Mucosa of stomach (tissue), 1 donor: ENCODE results near the gene FFAR1.

Experiments used
- H3K27me3 ChIP-seq: one replicate; pipeline ENCODE4 v1.7.0; 2013; ENCODE audit warnings: mild to moderate bottlenecking, low read length; ENCODE audit not compliant: control insufficient read depth, insufficient read depth
- H3K36me3 ChIP-seq: one replicate; pipeline ENCODE4 v1.7.0; 2013; ENCODE audit warnings: low read length; ENCODE audit not compliant: control insufficient read depth, insufficient read depth
- H3K4me1 ChIP-seq: one replicate; pipeline ENCODE4 v1.7.0; 2013; ENCODE audit warnings: mild to moderate bottlenecking, low read length; ENCODE audit not compliant: control insufficient read depth, insufficient read depth
- H3K4me3 ChIP-seq: one replicate; pipeline ENCODE4 v1.7.0; 2013; ENCODE audit warnings: low read length
- H3K9ac ChIP-seq: one replicate; pipeline ENCODE4 v1.7.0; 2013; ENCODE audit warnings: mild to moderate bottlenecking, low read length, moderate library complexity
- H3K9me3 ChIP-seq: one replicate; pipeline ENCODE4 v1.7.0; 2013; ENCODE audit warnings: mild to moderate bottlenecking, low read length, moderate library complexity; ENCODE audit not compliant: control insufficient read depth
- donor health status: Pancreatic carcinoma.

FFAR1 gene

DNA sequence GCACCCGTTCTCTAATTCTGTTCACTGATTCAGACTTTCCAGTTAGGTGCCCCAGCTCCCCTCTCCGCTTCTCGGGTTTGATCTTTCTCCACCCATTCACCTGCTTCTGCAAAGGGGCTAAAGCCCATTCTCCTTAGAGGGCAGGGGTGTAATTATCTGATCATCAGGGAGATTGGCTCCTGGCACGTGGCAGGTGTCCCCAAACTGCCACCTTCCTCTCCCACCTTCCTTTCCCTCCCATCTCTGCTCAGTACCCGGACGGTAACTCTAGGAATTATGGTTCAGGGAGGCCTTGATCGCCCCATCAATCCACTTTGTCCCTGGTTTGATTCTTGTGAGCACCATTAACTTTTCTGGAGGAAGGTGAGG lies 212 bp downstream of the FFAR1 start:
- Histone ChIP-seq H3K9me3 (no peaks in the 10 kb centered on the region), H3K9ac (no peak overlapping the region), H3K27me3 (peaks cover 10% of the 10 kb centered on the region), H3K4me3 (no peak overlapping the region), H3K36me3 (no peaks in the 10 kb centered on the region), H3K4me1 (no peaks in the 10 kb centered on the region)

DNA sequence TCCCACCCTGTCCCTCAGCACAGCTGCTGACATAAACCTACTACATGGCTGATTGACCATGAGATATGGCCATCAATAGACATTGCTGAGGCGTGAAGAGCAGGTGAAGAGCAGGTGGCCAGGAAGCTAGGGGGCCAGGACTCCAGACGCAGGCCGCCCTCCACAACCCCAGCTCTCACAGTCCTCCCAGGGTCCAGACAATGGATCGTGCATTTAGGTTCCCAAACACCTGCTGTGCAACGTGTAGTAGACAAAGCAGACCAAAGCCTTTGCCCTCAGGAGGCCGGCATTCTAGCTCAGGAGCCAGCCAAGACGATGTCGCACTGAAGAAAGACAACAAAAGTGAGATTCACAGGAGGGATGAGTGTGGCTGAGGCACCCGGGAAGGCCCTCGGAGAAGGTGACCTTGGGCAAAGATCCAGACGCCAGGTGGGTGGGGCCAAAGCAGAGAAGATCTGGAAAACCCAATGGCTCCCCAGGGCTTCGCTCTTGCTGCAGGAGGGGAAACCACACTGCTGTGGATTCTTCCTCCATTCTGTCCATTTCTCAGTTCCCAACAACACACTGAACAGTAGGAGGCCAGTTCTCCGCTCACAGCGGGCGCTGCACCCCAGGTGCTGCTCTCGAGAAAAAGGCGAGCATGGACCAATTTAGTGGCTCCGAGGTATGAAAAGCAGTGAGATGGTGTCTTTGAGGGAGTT lies 1.4 kb downstream of the FFAR1 start:
- Histone ChIP-seq H3K9me3 (no peaks in the 10 kb centered on the region), H3K4me3 (no peak overlapping the region), H3K36me3 (no peaks in the 10 kb centered on the region), H3K4me1 (no peaks in the 10 kb centered on the region), H3K9ac (no peak overlapping the region), H3K27me3 (peaks cover 8% of the 10 kb centered on the region)

GRCh38 chr19:35349614-35350521 lies 2.2 kb downstream of the FFAR1 start:
- H3K4me3 ChIP-seq, result no peak overlapping the region
- H3K4me1 ChIP-seq, result no peaks in the 10 kb centered on the region
- H3K9ac ChIP-seq, result no peak overlapping the region
- H3K9me3 ChIP-seq, result no peaks in the 10 kb centered on the region
- H3K27me3 ChIP-seq, result peaks cover 3% of the 10 kb centered on the region
- no peaks in the 10 kb centered on the region for H3K36me3 ChIP-seq

GRCh38 chr19:35350591-35350990 lies 2.9 kb downstream of the FFAR1 start:
- peaks cover 3% of the 10 kb centered on the region for H3K27me3 ChIP-seq
- no peak overlapping the region for H3K4me3 ChIP-seq
- H3K36me3 ChIP-seq, result no peaks in the 10 kb centered on the region
- H3K4me1 ChIP-seq, result no peaks in the 10 kb centered on the region
- no peak overlapping the region for H3K9ac ChIP-seq
- H3K9me3 ChIP-seq, result no peaks in the 10 kb centered on the region

GRCh38 chr19:35351411-35352176 lies 3.9 kb downstream of the FFAR1 start:
- no peaks in the 10 kb centered on the region for H3K4me1 ChIP-seq
- H3K9me3 ChIP-seq, result no peaks in the 10 kb centered on the region
- H3K4me3 ChIP-seq, result no peak overlapping the region
- H3K9ac ChIP-seq, result no peak overlapping the region
- no peaks in the 10 kb centered on the region for H3K27me3 ChIP-seq
- H3K36me3 ChIP-seq, result no peaks in the 10 kb centered on the region

DNA sequence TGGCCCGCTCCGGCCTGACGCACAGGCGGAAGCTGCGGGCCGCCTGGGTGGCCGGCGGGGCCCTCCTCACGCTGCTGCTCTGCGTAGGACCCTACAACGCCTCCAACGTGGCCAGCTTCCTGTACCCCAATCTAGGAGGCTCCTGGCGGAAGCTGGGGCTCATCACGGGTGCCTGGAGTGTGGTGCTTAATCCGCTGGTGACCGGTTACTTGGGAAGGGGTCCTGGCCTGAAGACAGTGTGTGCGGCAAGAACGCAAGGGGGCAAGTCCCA lies 4.4 kb downstream of the FFAR1 start:
- no peaks in the 10 kb centered on the region for H3K4me1 ChIP-seq
- no peaks in the 10 kb centered on the region for H3K9me3 ChIP-seq
- H3K4me3 ChIP-seq, result no peak overlapping the region
- no peaks in the 10 kb centered on the region for H3K27me3 ChIP-seq
- H3K36me3 ChIP-seq, result no peaks in the 10 kb centered on the region
- no peak overlapping the region for H3K9ac ChIP-seq

DNA sequence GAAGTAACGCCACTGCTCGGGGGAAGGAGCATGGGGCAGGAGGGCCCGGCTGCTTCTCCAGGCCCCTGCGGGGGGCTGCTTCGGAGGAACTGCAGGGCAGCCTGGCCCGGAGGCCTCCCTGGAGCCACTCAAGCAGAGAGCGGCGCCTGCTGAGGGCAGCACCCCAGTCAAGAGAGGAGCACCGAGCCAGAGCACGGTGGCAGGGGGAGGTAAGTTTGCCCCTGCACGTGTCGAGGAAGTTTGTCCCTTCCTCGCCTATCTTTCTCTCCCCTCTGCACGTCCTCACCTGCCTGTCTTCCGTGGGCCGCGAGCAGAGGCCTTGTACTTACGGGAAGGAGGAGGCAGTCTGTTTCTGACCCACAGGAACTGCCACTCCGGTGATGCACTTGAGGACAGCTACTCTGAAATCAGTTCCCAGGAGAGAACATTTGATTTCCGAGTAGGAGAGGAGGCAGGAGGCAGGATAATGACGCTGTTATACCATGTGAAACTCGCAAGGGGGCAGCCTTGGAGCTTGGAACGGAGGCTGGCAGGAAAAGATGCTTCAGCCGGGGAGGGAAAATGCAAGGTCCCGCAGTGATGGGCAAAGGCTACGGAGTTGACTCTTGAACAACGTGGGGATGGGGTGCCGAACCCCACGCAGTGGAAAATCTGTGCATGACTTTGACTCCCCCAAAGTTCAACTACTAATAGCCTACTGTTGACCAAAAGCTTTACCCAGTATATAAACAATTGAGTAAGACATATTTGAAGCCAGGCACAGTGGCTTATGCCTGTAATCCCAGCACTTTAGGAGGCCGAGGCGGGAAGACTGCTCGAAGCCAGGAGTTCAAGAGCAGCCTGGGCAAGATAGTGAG lies 5.0 kb downstream of the FFAR1 start:
- Histone ChIP-seq H3K9ac (no peak overlapping the region), H3K4me1 (peaks cover 5% of the 10 kb centered on the region), H3K27me3 (no peaks in the 10 kb centered on the region), H3K4me3 (no peak overlapping the region), H3K36me3 (no peaks in the 10 kb centered on the region), H3K9me3 (no peaks in the 10 kb centered on the region)

DNA sequence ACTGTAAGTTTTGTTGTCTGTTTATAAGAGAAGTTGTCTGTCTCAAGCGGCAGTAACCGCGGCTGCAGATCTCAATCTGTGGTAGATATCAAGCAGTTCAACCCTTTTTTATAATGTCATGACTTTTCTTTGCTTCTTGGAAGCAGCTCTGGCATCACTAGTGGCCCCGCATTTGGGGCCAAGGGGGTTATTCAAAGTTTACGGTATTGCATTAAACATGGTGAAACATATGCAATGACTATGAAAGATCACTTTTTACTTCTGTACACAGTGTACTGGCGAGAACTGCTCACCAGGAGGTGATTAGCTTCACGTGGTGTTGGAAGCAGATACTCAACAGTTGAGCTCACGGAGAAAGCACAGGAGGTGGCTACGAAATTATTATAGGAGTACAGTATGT lies 5.9 kb downstream of the FFAR1 start:
- H3K4me1 ChIP-seq, result peaks cover 12% of the 10 kb centered on the region
- H3K4me3 ChIP-seq, result no peak overlapping the region
- no peaks in the 10 kb centered on the region for H3K36me3 ChIP-seq
- H3K9ac ChIP-seq, result peak overlapping the region; percentile 12
- no peaks in the 10 kb centered on the region for H3K27me3 ChIP-seq
- no peaks in the 10 kb centered on the region for H3K9me3 ChIP-seq

- no peak overlapping the region for H3K9ac ChIP-seq
- no peak overlapping the region for H3K4me3 ChIP-seq
- peaks cover 12% of the 10 kb centered on the region for H3K4me1 ChIP-seq
- H3K9me3 ChIP-seq, result no peaks in the 10 kb centered on the region
- no peaks in the 10 kb centered on the region for H3K36me3 ChIP-seq
- no peaks in the 10 kb centered on the region for H3K27me3 ChIP-seq
Measured at GRCh38 chr19:35354898-35355297, 7.2 kb downstream of the FFAR1 start.

DNA sequence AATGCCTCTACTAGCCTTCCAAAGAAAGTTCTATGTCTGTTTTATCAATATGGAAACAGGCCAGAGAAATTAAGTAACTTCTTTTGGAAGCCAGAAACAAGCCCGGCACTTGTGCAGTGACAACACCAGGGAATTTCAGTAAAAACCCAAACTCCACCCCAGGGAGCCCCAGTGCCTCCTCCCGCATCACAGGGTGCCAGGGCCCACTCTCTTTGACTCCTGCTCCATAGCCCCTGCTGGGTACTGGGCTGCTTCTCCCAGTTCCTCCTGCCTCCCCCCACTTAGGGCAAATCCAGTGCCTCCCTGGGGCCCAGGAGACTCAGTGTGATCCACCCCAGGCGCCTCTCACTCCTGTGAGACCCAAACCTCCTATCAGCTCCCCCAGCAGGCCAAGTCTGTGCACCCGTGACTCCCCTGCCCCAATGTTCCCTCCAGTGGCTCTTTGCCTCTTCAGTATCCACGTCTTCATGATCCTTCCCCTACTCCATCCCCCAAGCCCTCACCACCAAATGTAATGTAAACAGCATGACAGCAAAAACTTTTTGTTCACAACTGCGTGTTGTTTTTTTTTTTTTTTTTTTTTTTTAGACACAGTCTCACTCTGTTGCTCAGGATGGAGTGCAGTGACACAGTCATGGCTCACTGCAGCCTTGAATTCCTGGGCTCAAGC lies 8.2 kb downstream of the FFAR1 start:
- H3K9me3 ChIP-seq, result no peaks in the 10 kb centered on the region
- H3K4me3 ChIP-seq, result no peak overlapping the region
- peaks cover 12% of the 10 kb centered on the region for H3K4me1 ChIP-seq
- no peak overlapping the region for H3K9ac ChIP-seq
- H3K27me3 ChIP-seq, result no peaks in the 10 kb centered on the region
- H3K36me3 ChIP-seq, result no peaks in the 10 kb centered on the region

DNA sequence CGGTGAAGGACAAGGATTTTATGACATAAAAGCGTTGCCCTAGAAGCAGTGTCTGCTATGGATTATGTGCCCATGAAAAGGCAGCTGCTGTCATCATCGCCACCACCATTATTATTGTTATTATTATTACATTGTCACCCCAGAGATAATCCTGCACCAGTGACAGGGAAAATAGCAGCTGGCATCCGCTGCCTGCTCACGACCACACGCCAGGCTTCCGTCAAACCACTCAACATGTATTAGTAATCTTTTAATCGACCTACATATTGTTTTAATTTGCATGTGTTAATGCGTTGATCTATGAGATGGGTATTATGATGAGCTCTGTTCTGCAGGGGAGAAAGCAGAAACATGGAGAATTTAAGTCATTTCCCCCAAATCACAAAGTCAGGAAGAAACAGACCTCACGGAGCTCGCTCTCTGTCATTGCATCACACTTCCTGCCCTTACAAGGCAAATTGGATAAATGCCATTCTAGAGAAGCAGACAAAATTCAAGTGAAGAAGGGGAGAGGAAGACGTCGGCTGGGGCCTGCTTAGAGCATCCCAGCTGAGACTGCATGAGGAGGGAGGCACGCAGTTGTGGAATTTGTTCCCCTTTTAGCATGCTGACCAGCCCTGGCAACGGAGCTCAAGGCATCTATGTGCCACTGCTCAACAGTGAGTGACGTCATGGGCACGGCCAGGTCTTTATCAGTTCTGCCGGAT lies 10.3 kb downstream of the FFAR1 start, which contains the start of gene FFAR3:
Gene FFAR3 (plus strand): TSS at position 594 of the 707 bp plus-strand sequence. CDS start 431 bp downstream, outside the sequence.
- no peaks in the 10 kb centered on the region for H3K27me3 ChIP-seq
- H3K4me3 ChIP-seq, result no peak within 1 kb of the TSS
- no peaks in the 10 kb centered on the region for H3K36me3 ChIP-seq
- no peak within 1 kb of the TSS for H3K9ac ChIP-seq
- no peaks in the 10 kb centered on the region for H3K9me3 ChIP-seq
- peaks cover 12% of the 10 kb centered on the region for H3K4me1 ChIP-seq
